Spleen (tissue), 7 donors: ENCODE results near the gene ETHE1.

ENCODE experiments used
- CTCF ChIP-seq, 11 experiments: fragments of 200-600 bp in 7 of 11; fragments of 450-650 bp in 4 of 11; sonication (generic) in 4 of 11; IDR thresholded peaks in 8 of 11; conservative IDR thresholded peaks in 3 of 11; 1 replicate in 7 of 11; 2 replicates in 4 of 11; pipeline versions ENCODE4 v1.4.0 to v1.8.0; 2016 to 2021; ENCODE audit warnings: antibody characterized with exemption in 11 of 11, inconsistent platforms in 4 of 11, mild to moderate bottlenecking in 1 of 11
- POLR2A ChIP-seq, 3 donors: fragments of 450-650 bp; IDR thresholded peaks; one replicate each; pipeline ENCODE4 v1.5.1; 2017; ENCODE audit warnings: antibody characterized with exemption in 3 of 3, mild to moderate bottlenecking in 1 of 3
- POLR2AphosphoS5 ChIP-seq, 3 donors: sonication (generic); formaldehyde crosslinking; IDR thresholded peaks; one replicate each; pipeline ENCODE4 v1.5.1; 2017; ENCODE audit warnings: antibody characterized with exemption in 3 of 3
- donor health status: DM: no; HTN: no; CAD: no; lungs with moderate emphysema.
- donor health status: DM: no; HTN: no; CAD: no.
- donor health status: DM: no; HTN: no; CAD: no.

DNA sequence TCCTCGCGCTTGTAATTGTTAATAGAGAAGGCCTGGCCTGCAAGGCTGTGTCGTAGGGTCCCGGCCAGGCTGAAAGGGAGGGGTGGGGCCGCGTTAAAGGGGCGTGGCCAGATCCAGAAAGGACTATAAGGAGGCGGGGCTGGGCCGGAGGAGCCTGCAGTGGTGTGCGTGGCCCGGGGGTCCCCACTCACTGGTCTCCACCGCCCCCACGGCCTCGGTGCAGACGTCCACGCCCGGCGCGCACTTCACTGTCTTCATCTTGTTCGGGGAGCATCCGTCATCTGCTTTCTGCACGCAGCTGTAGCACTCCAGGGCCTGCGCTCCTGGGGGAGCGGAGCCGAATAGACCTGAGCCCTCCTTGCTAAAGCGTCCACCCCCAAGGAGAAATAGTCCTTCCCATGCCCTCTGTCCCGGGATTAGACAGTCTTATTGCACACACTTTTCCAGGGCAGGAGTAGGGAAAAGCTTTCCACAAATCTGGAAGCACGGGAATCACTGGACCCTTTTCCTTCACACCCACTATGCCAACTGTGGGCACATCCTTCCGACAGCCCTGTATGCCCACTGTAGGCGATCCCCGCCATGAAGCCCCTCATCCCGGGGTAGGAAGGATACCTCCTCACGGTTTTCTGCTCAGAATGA is 62.7 kb downstream of the ETHE1 start:
- TF ChIP-seq CTCF (IDR thresholded peaks at IDR 0.05 in 8 of 11, conservative IDR thresholded peaks at IDR 0.05 in 3 of 11) (no peak), POLR2A (IDR thresholded peaks at IDR 0.05) (no peak), POLR2AphosphoS5 (IDR thresholded peaks at IDR 0.05) (peak in 2 of 3 donors; percentile 3 to 8)
